HepG2 (cell line): Measurements from ENCODE around the gene EPN3. TPM values are rescaled to one million over a fixed set of nuclear protein-coding genes. Genes with fewer than 3 reads are reported as not detected.

ENCODE experiments used
- ATF1 ChIP-seq: IDR thresholded peaks from 2 replicates; pipeline ENCODE4 v1.6.1; 2016; ENCODE audit warnings: mild to moderate bottlenecking, control low read depth
- BHLHE40 ChIP-seq: IDR thresholded peaks from 2 replicates; pipeline ENCODE4 v1.6.1; 2011; ENCODE audit warnings: low read length, improper control_type of control experiment
- CENPX ChIP-seq: sonication (generic); formaldehyde crosslinking; IDR thresholded peaks from 2 replicates; pipeline ENCODE4 v1.9.0; 2021; ENCODE audit warnings: mild to moderate bottlenecking, missing genetic modification reagents, moderate library complexity
- EED ChIP-seq: sonication (generic); formaldehyde crosslinking; IDR thresholded peaks from 2 replicates; pipeline ENCODE4 v1.5.0; 2020; ENCODE audit warnings: mild to moderate bottlenecking, missing genetic modification reagents
- HOXA7 ChIP-seq: sonication (generic); formaldehyde crosslinking; IDR thresholded peaks from 2 replicates; pipeline ENCODE4 v1.8.1; 2022; ENCODE audit warnings: mild to moderate bottlenecking, missing genetic modification reagents, moderate library complexity
- IRF2 ChIP-seq: IDR thresholded peaks from 2 replicates; pipeline ENCODE4 v1.6.1; 2018; ENCODE audit warnings: missing genetic modification reagents, missing compliant biosample characterization
- PAF1 ChIP-seq: IDR thresholded peaks from 2 replicates; pipeline ENCODE4 v1.6.1; 2016; ENCODE audit warnings: missing genetic modification reagents, missing compliant biosample characterization
- RAD51 ChIP-seq: fragments of 450-650 bp; IDR thresholded peaks from 2 replicates; pipeline ENCODE4 v1.6.1; 2016; ENCODE audit warnings: borderline replicate concordance
- SRSF4 ChIP-seq: fragments of 200-400 bp; formaldehyde crosslinking; IDR thresholded peaks from one replicate; pipeline ENCODE4 v1.6.1; 2018; ENCODE audit warnings: mild to moderate bottlenecking, low read depth, low read length, moderate library complexity; ENCODE audit not compliant: poor library complexity, severe bottlenecking
- SRY ChIP-seq: sonication (generic); formaldehyde crosslinking; IDR thresholded peaks from 2 replicates; pipeline ENCODE4 v1.8.0; 2022; ENCODE audit warnings: mild to moderate bottlenecking, missing genetic modification reagents
- THYN1 ChIP-seq: sonication (generic); formaldehyde crosslinking; IDR thresholded peaks from 2 replicates; pipeline ENCODE4 v1.8.1; 2023; ENCODE audit warnings: low read depth, mild to moderate bottlenecking, moderate library complexity, missing genetic modification reagents, borderline replicate concordance
- ZNF24 ChIP-seq: fragments of 450-650 bp; IDR thresholded peaks from 2 replicates; pipeline ENCODE4 v1.6.1; 2017; ENCODE audit warnings: antibody characterized with exemption, mild to moderate bottlenecking
- ZNF264 ChIP-seq: sonication (generic); formaldehyde crosslinking; IDR thresholded peaks from 2 replicates; pipeline ENCODE4 v1.4.0; 2020; ENCODE audit warnings: missing genetic modification reagents
- ZNF367 ChIP-seq: sonication (generic); formaldehyde crosslinking; IDR thresholded peaks from 2 replicates; pipeline ENCODE4 v1.4.0; 2020; ENCODE audit warnings: missing genetic modification reagents, borderline replicate concordance
- ZNF543 ChIP-seq: sonication (generic); formaldehyde crosslinking; IDR thresholded peaks from 2 replicates; pipeline ENCODE4 v1.4.0; 2020; ENCODE audit warnings: mild to moderate bottlenecking, missing genetic modification reagents
- ZNF577 ChIP-seq: sonication (generic); formaldehyde crosslinking; IDR thresholded peaks from 2 replicates; pipeline ENCODE4 v1.4.0; 2020; ENCODE audit warnings: mild to moderate bottlenecking, low read depth, missing genetic modification reagents, borderline replicate concordance
- ZNF883 ChIP-seq: sonication (generic); formaldehyde crosslinking; IDR thresholded peaks from 2 replicates; pipeline ENCODE4 v1.5.1; 2020; ENCODE audit warnings: mild to moderate bottlenecking, missing genetic modification reagents; ENCODE audit errors: not compliant biosample characterization
- polyA plus RNA-seq, 8 experiments: library from polyadenylated mRNA; depleted of rRNA in 3 of 8; stranded (reverse) in 7 of 8; unstranded in 1 of 8; fragments of >200 nt; fragmentation: Illumina TruSeq in 4 of 8; extraction: Trizol in 4 of 8; gene quantifications; 2 replicates each; pipeline versions ENCODE4 v1.2.1 to v1.2.3, GENCODE V29; 2011 to 2016; ENCODE audit warnings: low read depth in 4 of 8, missing spikeins in 1 of 8, mixed read lengths in 1 of 8; ENCODE audit not compliant: insufficient read depth in 1 of 8
- total RNA-seq, 5 experiments: library from RNA; depleted of rRNA; stranded (reverse); fragments of >200 nt; fragmentation: Illumina TruSeq; extraction: Trizol; gene quantifications; 2 replicates each; pipeline ENCODE4 v1.2.3, GENCODE V29; 2016; ENCODE audit warnings: low read depth in 1 of 5
- TF ChIP-seq, protein P1 (sequence below): sonication (generic); formaldehyde crosslinking; IDR thresholded peaks from 2 replicates; pipeline ENCODE4 v1.9.0; 2021; ENCODE audit warnings: missing genetic modification reagents, mild to moderate bottlenecking, borderline replicate concordance
- TF ChIP-seq, protein P2 (sequence below): sonication (generic); formaldehyde crosslinking; IDR thresholded peaks from 2 replicates; pipeline ENCODE4 v1.4.0; 2020; ENCODE audit warnings: missing genetic modification reagents
- TF ChIP-seq, protein P3 (sequence below): sonication (generic); formaldehyde crosslinking; IDR thresholded peaks from 2 replicates; pipeline ENCODE4 v1.5.0; 2020; ENCODE audit warnings: mild to moderate bottlenecking, missing genetic modification reagents

The EPN3 gene
- total and polyA plus RNA-seq, 2 of the 13 experiments (the other 11 are each of a cell fraction or from before 2014, with no cell fraction given) = 0.11 to 0.95 TPM

DNA sequence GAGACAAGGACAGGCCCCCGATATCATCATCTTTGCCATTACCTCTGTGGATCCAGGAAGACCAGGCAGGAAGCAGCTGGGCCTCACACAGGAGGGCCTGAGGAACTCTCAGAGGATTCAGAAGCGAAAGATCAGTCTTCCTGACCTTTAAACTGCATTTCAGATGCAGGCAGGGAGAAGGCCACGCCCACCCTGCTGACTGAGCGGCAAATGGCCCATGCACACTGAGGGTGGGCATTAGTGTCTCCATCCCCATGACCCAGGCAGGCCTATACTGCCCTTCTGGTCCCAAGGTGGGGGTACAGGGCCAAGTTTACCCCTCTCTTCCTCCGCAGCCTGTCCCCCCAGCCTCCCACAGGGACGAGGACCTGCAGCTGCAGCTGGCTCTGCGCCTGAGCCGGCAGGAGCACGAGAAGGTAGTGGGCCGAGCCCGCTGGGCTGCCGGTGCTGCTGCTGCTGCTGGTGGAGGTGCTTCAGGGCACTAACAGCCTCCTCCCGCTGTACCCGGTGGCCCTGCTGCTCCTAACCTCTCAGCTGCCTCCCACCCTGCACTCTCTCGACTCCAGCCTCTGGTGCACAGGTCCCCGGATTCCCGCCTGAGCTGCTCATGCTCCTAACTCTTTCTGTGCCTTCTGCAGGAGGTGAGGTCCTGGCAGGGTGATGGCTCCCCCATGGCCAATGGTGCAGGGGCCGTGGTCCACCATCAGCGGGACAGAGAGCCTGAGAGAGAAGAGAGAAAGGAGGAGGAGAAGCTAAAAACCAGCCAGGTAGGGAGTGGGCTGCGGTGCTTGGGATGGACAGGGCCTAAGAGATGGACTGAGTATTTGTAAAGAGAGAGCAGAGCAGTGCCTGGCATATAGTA lies 6.2 kb downstream of the EPN3 start (continued):
- TF ChIP-seq, protein P1, sequence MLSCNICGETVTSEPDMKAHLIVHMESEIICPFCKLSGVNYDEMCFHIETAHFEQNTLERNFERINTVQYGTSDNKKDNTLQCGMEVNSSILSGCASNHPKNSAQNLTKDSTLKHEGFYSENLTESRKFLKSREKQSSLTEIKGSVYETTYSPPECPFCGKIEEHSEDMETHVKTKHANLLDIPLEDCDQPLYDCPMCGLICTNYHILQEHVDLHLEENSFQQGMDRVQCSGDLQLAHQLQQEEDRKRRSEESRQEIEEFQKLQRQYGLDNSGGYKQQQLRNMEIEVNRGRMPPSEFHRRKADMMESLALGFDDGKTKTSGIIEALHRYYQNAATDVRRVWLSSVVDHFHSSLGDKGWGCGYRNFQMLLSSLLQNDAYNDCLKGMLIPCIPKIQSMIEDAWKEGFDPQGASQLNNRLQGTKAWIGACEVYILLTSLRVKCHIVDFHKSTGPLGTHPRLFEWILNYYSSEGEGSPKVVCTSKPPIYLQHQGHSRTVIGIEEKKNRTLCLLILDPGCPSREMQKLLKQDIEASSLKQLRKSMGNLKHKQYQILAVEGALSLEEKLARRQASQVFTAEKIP (CRISPR knock-in tag) = no peak
- TF ChIP-seq SRY (no peak), HOXA7 (no peak), SRSF4 (no peak), ZNF543 (CRISPR knock-in tag) (no peak; the same call in 1 of the 2 replicates), BHLHE40 (no peak), THYN1 (CRISPR knock-in tag) (0 out of 2 replicates have a peak, but pooled peaks have one; percentile 43), ZNF24 (no peak), PAF1 (CRISPR knock-in tag) (no peak), EED (CRISPR knock-in tag) (no peak; the same call in 1 of the 2 replicates), ZNF577 (CRISPR knock-in tag) (no peak), ZNF264 (CRISPR knock-in tag) (0 out of 2 replicates have a peak, but pooled peaks have one; percentile 40), ZNF367 (CRISPR knock-in tag) (no peak), RAD51 (no peak), ZNF883 (CRISPR knock-in tag) (peak; percentile 48), CENPX (CRISPR knock-in tag) (no peak), IRF2 (CRISPR knock-in tag) (no peak), ATF1 (CRISPR knock-in tag) (no peak)
- TF ChIP-seq, protein P2, sequence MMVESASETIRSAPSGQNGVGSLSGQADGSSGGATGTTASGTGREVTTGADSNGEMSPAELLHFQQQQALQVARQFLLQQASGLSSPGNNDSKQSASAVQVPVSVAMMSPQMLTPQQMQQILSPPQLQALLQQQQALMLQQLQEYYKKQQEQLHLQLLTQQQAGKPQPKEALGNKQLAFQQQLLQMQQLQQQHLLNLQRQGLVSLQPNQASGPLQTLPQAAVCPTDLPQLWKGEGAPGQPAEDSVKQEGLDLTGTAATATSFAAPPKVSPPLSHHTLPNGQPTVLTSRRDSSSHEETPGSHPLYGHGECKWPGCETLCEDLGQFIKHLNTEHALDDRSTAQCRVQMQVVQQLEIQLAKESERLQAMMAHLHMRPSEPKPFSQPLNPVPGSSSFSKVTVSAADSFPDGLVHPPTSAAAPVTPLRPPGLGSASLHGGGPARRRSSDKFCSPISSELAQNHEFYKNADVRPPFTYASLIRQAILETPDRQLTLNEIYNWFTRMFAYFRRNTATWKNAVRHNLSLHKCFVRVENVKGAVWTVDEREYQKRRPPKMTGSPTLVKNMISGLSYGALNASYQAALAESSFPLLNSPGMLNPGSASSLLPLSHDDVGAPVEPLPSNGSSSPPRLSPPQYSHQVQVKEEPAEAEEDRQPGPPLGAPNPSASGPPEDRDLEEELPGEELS (CRISPR knock-in tag) = no peak
- TF ChIP-seq, protein P3, sequence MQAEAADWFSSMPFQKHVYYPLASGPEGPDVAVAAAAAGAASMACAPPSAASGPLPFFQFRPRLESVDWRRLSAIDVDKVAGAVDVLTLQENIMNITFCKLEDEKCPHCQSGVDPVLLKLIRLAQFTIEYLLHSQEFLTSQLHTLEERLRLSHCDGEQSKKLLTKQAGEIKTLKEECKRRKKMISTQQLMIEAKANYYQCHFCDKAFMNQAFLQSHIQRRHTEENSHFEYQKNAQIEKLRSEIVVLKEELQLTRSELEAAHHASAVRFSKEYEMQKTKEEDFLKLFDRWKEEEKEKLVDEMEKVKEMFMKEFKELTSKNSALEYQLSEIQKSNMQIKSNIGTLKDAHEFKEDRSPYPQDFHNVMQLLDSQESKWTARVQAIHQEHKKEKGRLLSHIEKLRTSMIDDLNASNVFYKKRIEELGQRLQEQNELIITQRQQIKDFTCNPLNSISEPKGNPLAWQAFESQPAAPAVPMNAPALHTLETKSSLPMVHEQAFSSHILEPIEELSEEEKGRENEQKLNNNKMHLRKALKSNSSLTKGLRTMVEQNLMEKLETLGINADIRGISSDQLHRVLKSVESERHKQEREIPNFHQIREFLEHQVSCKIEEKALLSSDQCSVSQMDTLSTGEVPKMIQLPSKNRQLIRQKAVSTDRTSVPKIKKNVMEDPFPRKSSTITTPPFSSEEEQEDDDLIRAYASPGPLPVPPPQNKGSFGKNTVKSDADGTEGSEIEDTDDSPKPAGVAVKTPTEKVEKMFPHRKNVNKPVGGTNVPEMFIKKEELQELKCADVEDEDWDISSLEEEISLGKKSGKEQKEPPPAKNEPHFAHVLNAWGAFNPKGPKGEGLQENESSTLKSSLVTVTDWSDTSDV = no peak
